ENCODE data around the gene GRB2.

- TF ChIP-seq POLR2A (IDR thresholded peaks at IDR 0.05) = no peak
- no peak for TF ChIP-seq CTCF (IDR thresholded peaks at IDR 0.05)
Measured at GRCh38 chr17:75288359-75288758, 117.1 kb downstream of the GRB2 start.
